Stimulated activated CD4-positive, alpha-beta T cell treated with anti-CD3 and anti-CD28 coated beads, Interleukin-4, amount 100 ng/mL, for 1 hour (primary cell): ENCODE results near the gene CBFA2T3.
A peak's percentile ranks its signal among the peaks of the same experiment; 100 is the strongest.
"Not testable (repeated sequence)": the region's sequence is repeated elsewhere in the genome, so short reads cannot be mapped to it uniquely, and the experiment has no call there.

ENCODE experiments used
- DNase-seq: peaks from one replicate; pipeline ENCODE4 v3.0.0-alpha.2; 2020

Gene CBFA2T3

DNA sequence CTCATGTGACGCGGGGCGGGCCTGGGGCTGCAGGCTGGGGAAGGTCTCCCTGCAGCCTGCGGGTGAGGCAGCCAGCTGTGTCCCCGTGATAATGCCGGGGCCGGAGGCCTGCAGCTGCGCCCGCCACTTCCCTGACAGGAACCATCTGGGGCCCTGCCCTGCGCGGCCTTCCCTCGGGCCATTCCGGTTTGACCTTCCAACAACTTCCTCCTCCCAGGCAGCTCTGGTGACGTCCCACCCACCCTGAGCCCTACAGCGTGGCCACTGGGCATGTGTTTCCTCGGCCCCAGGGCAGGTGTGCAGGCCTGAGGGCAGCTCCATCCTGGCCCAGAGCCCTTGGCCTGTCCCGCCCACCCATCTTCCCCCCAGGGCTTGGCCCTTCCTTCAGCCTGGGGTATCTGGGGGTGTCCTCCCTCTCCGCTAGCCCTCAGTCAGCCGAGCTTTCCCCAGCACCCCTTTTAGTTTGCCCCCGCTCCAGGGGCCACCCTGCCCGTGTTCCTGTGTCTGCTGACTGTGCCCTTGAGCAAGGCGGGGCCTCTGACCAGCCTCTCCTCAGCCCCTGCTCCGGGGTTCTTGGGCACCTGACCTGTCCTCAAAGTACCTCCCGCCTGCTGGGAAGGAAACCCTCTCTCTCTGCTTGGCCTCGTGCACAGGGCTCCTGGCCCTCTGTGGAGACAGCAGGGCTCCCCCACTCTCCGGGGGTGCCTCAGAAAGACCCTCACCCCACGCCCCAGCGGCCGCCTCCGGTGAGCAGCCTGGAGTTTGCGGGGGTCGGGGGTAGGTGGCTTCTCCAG lies at the start of gene CBFA2T3:
TSS of gene CBFA2T3 (minus strand) at position 190 of the 794 bp plus-strand sequence. CDS start 400 bp downstream, outside the sequence.
- DNase-seq: no peak

DNA sequence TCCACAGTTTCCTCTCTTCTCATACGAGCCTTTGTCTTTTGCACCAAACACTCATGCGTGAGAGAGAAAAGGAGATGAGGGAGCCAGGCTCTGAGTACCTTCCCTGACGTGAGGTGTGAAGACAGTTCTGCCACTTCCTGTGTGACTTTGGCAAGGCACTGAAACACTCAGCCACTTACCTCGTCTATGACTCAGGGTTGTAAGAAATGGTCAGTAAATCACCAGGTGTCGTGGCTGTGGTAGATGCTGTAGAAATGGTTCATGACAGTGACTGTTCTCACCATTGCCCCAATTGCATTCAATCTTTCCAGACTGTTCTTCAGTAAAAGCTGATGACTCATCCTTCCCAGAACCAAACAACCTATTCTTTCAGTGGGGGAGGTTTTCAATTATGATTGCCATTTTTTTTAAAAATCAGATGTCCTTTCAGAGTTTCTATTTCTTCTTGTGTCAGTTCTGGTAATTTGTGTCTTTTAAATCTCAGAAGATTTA lies 49.2 kb upstream of the CBFA2T3 start:
- DNase-seq: peak; percentile 28

DNA sequence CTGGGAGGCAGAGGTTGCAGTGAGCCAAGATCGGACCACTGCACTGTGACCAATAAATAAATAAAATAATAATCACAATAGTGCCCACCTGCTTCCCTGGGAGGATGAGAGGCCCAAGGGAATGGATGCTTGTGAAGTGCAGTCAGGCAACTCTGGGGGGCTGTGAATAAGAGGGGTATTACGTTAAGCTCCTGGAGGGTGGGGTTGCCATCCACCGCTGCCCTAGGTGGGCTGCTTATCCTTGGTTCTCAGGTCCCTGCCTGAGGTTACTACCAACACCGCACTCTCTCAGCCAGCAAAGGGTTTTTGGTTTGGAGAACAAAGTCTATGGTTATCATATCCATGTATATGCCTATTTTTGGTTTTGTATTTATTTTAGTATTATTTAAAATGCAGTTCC lies 48.6 kb upstream of the CBFA2T3 start:
- no peak for DNase-seq

DNA sequence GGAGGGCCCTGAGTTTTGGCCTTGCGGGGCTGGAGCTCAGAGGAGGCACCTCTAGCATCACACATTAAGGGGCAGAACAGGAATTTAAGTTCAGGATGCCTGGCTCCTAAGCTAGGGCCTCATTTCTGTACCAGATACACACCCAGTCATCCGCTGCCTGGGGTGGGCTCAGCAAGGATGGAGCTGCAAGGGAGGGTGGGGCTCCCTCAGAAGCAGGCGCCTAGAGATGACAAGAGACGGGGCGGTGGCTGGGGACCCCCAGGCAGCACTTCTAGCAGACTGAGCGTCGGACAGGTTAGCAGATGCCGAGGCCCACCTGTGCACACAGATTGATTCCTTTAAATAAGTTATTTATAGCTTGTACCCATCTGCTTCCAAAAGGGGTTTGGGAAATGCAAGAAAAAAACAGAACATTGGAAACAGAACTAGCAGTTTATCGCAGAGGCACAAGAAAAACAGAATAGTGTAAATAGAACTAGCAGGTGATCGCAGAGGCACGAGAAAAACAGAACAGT lies 47.6 kb upstream of the CBFA2T3 start:
- no peak for DNase-seq

DNA sequence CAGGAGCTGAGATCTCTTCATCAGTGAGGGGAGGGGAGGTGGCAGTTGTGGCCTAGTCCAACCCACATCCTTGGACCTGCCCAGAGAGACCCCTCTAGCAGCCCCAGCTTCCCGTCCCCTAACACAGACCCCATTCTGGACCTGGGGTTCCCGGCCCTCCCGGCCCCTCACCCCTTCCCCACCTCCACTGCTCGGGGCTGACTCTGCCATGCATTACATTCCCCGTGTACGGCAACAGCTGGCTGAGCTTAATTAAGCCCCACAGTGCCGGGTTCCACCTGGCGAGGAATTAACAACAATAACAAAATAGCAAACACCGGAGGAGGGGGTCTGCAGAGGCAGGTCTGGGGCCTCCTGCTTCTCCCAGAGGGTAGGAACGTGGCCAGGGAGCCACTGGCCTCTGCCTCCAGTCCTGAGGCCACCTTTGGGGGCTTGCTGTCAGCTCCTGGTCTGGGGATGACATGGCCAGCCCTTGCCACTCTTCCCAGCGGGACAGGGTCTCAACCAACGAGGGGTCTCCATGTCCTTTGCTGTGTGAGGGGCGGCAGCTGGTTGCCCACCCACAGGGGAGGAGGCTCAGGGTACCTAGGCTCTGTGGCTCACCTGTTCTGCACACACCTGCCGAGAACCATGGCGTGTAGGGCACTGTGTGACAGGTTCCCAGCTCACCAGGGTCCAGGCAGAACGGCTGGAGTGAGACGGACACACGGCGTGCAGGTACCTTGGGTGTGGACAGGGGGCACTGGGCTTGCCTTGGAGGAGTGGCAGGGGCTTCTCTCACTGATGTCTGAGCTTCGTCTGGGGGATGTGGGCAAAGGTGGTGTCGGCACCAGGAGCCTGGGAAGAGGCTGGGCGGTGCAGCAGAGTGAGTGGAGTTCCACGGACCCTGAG lies 46.9 kb upstream of the CBFA2T3 start:
- no peak for DNase-seq

DNA sequence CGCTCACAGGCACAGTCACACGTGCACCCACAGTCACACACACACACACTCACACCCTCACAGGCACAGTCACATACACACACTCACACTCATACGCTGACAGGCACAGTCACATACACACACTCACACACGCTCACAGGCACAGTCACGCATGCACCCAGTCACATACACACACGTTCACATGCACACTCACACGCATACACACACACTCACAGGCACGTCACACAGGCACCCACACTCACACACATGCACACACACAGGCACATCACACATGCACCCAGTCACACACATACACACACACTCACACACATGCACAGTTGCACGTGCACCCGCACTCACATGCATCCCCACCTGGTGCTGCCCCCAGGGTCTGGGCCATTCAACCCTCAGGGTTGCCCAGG lies 46.1 kb upstream of the CBFA2T3 start:
- DNase-seq: no peak

DNA sequence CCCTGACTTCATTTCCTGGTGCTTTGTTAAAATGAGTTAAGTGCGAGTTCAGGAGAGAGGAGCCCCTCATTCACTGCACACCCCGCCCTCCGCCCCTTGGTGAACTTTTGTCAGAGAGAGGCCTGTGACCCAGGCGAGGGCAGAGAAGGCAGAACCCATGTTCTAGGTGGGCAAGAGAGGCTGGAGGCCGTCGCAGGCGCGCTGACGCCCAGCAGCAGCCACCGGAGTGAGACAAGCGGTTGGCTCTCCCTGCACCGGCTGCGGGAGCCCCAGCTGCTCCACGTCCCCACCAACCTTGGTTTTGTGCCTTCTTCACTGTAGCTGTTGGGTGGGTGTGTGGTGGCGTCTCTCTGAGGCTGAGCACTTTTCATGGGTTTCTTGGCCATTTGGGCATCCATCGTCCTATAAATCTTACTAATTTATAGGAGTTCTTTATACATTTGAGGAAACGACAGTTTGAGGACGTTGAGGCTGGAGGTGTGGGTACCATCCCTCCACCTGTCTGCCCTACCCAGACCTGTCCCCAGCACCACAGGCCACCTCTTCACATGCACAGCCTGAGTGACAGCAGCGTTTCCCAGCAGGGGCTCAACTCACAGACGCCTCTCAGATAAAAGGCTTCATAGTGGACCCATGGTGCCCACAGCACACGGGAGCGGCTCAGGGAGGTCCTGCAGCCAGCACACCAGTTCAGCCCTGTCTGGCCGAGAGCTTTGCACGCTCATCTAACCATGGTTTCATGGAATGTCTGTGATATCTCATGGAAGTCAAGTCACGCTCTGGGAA lies 45.2 kb upstream of the CBFA2T3 start:
- DNase-seq: no peak

DNA sequence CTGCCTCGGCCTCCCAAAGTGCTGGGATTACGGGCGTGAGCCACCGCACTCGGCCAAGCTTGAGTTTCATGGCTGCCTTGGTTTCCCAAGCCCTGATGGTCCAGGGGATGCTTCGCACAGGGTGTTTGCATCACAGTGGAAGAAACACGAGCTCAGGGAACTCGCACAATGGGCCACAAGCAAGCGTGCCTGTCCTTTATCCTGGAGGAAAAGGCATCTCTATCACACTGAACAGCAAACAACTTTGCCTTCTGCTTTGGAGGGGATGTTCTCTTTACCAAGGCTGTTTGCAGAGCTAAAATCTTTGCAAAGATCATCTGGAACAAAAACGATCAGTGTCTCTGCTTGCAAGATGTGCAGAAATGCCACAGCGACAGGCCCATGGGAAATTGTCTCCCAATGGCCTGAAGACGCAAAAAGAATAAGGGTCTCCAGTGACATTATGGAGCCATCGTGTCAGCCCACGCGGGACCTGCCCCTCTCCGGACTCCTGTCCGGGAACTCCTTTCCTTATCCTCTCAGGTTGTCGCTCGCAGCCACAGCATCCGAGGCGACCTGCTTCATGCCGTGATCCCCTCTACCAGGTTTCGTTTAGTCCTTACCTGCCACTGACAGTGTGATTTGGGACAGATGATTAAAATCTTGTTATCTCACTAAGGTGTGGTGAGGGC lies 44.1 kb upstream of the CBFA2T3 start:
- no peak for DNase-seq

DNA sequence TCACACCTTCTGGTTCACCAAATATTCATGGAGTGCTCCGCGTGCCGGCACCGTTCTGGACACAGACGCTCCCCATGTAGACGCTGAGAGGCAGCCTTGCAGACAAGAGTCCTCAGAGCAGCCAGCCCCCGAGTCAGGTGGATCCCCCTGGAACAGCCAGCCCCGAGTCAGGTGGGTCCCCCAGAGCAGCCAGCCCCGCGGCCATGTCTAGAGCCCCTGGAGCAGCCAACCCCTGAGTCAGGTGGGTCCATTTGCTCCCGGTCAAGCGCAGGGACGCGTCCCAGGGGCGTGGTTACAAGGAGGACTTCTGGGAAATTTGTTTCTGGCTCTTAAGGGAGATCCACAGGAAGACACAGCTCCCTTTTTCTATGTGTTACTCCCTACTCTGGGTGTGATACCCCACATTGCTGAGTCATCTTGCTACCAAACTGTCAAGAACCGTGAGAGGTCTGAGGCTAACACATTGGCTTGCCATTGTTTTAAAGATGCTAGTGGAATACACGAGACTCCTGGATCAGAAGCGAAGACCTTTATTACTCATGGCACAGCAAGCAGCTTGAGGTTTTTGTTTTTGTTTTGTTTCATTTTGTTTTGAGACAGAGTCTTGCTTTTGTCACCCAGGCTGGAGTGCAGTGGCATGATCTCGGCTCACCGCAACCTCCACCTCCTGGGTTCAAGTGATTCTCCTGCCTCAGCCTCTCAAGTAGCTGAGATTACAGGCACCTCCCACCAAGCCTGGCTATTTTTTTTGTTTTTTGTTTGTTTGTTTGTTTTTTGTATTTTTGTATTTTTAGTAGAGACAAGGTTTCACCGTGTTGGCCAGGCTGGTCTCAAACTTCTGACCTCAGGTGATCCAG lies 43.3 kb upstream of the CBFA2T3 start:
- DNase-seq: no peak

DNA sequence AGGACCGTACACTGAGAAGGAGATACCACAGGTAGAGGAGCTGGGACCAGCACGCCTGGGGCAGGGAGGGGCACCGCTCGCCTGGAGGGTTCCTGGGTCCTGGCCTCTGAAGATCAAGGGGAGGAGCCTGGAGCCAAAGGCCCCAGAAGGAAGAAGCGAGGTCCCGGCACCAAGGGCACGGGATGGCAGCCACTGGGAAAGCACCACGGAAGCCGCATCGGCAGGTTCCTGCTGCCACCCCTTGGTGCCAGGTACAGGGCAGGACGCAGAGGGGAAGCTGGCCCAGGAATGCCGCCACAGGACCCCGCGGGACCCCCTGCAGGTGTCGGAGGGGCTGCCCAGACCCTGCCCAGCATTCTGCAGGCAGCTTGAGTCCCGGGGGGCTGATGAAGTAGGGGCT lies 42.5 kb upstream of the CBFA2T3 start:
- no peak for DNase-seq

DNA sequence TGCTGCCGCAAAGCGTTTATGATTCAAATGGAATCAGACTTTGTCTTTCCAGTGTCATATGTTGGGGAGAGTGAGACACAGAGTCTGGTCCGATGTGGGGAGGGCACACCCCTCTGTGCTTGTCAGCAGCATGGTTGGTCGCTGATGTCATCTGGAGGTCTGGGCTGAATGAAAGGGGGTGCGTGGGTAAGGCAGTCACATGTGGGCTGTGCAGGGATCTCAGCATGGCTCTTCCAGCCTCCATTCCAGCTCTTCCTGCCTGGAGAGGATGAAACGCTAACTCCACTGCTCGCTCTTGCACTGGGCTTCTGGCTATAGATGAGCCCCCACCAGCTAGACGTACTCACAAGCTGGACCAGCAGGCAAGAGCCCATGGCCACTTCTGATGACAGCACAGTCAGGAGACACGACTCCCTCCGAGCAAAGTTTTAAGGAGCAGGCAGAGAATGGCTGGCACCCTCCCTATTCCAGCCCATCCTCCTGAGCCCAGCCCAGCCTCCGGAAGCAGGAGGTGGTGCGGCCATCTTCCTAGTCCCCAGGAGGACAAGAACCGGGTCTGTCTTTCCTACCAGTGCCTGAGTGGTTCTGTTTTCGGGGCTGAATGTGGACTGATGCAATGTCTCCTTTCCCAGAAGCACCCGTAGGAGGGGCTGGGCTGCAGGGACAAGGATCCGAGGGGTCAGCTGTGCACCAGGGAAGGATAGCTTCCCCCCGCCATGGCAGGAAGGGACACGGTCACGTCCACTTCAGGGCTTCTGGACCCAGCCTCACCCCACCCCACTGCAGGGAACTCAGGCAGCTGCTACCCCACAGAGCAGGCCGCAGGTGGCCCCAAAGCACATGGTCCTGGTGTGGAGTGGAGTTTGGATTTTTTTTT lies 41.5 kb upstream of the CBFA2T3 start:
- DNase-seq: no peak

DNA sequence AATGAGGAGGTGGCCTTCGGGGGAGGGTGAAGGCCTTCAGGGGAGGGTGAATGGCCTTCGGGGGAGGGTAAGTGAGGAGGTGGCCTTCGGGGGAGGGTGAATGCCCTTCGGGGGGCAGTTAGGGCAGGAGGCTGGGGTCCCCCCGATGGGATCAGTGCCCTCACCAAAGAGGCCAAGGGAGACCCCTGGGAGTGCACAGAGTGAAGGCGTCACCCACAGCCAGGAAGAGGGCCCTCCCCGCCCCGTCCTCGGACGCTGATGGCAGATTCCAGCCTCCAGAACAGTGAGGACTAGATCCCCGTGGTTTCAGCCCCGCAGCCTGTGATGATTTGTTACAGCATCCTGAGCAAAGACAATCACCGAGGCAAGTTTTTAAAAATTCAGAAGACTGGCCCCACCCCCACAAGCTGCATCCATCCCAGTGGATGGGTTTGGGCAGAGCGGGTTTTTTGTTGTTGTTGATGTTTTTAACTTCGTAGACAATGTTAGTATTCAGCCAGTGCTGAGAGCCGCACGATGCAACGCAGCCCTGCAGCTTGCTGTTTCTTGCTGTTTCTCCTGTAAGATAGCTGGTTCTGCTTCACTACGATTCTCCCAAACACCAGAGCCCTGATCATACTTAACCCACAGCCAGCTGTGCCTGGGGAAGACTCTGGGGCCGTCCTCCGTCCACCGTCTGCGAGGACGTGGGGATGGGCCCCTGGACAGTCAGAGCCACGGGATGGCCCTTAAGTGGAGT lies 40.7 kb upstream of the CBFA2T3 start:
- DNase-seq: no peak

DNA sequence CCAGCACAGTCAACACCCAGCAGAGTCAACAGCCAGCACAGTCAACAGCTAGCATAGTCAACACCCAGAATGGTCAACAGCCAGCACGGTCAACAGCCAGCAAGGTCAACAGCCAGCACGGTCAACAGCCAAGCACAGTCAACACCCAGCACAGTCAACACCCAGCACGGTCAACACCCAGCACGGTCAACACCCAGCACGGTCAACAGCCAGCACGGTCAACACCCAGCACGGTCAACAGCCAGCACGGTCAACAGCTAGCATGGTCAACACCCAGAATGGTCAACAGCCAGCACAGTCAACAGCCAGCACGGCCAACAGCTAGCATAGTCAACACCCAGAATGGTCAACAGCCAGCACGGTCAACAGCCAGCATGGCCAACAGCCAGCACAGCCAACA lies 39.6 kb upstream of the CBFA2T3 start:
- not testable (repeated sequence) for DNase-seq

DNA sequence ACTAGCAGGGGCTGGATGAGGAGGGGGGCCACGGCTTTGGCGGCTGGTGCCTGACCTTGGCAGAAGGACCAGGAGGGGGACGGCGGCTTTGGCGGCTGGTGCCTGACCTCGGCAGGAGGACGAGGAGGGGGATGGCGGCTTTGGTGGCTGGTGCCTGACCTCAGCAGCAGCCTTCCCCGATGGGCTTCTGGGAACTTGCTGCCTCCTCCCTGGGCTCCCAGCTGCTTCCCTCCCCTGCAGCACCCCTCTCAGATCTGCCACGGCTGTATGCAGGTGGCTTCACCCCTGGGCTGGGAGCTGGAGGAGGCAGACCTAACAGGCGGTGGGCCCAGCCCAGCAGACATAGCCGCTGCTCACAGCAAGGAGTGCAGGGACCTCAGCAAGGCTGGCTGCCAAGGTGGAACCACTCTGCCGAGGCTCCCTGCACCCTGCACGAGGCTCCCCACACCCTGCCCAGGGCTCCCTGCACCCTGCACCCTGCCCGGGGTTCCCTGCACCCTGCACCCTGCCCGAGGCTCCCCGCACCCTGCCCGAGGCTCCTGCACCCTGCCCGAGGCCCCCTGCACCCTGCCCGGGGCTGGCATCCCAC lies 38.4 kb upstream of the CBFA2T3 start:
- DNase-seq: no peak

DNA sequence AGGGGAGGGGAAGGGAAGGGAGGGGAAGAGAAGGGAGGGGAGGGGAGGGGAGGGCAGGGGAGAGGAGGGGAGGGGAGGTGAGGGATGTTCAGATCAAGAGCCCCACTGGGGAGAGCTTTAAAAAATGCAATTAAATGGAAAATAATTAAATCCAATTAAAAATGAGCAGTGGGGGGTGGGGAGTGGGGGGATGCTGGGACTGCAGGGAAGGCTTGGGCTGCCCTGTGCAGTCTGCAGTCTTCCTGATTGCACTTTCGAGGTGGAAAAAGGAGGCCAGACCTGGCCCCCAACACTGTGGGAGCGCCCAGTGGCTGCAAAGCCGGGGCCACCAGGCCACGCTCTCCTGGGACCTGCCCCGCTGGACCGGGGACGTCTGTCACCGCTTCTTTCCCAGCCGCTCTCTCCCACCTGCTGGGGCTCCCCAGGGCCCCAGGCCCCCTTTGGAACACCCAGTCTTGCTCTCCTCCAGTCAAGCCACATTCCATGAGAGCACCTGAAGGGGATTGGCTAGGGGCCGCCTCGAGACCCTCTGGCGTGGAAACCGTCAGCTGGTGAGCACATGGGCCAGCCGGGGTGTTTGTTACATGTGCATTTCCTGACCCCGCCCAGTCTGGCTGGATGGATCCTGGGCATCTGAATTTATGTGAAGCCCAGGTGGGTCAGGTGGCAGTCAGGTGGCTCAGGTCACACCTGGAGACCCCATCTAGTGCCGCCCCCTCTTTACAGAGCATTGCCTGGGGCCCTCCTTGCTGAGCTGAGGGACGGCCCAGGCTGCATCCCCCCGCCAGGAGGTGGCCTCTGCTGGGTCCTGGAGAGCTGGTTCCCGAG lies 37.6 kb upstream of the CBFA2T3 start:
- DNase-seq: no peak

DNA sequence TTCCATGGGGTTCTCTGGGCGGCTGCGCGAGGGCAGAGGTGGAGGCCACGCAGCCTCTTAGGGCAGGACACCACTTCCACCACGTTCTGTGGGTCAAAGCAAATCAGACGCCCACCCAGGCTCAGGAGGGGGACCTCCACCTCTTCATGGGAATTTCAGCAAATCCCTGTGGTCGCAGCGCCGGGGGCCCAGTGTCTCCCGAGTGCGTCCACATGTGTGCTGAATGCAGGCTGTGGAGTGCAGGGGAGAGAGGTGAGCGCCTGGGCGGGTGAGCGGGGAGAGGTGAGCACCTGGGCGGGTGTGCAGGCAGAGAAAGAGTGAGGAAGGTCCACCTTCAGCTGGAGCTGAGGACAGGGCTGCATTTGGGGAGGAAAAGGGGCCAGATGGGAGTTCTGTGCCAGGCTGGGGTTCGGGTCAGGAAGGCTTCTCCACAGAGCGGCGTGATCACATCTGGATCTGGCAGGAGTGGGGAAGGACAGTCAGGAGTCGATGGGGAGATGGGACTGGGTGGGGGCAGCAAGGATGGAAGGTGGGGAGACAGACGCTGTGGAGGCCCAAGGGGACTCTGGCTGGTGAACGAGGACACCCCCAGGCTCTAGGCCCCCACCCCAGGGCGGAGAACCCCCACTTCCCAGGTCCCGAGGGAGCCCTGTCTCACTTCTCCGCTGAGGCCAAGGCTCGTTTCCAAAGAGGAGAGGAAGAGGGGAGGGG lies 36.8 kb upstream of the CBFA2T3 start:
- no peak for DNase-seq

DNA sequence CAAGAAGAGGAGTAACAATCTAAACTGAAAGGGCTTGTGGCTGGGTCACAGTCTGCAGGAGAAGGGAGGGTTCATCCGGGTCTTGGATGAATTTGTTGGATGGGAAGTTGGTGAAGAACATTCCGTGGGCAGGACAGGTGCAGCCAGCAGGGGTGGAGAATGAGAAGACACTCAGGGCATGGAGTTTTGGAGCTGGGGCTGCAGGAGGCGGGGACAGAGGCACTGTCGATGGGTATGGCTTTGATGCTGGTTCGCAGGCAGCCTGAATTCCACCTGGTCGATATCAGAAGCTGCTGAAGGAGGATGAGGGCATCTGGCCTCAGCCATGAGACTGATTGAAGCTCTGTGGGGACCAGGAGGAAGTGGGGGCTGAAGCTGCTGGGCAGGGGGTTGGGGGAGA lies 36.1 kb upstream of the CBFA2T3 start:
- no peak for DNase-seq

DNA sequence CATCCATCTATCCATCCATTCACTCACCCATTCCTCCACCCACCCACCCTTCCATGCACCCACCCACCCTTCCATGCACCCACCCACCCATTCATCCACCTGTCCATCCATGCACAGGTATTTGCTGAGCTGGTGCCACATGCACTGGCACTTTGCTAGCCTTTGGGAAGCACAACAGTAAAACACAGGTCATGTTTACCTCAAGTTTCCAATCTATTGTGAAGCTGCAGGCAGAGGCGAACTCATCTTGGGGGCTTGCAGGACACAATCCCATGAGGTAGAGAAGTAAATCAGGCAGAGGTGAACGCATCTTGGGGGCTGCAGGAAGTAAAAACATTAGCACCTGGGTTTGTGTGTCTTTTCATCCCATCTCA lies 35.6 kb upstream of the CBFA2T3 start:
- DNase-seq: no peak
